Right atrium auricular region (tissue), 2 donors: Measurements from ENCODE around the gene KRT40. TPM values are rescaled to one million over a fixed set of nuclear protein-coding genes. Genes with fewer than 3 reads are reported as not detected.

Experiments used
- DNase-seq: peaks from one replicate; pipeline ENCODE4 v3.0.0-alpha.2; 2019; ENCODE audit warnings: low spot score
- H3K27ac ChIP-seq, 2 donors: fragments of 200-600 bp; sonication (generic); 1 replicate in 1 of 2; 2 replicates in 1 of 2; pipeline ENCODE4 v1.5.1; 2016 to 2019
- H3K27me3 ChIP-seq, 2 donors: fragments of 200-600 bp; sonication (generic); one replicate each; pipeline versions ENCODE4 v1.5.1 to v1.6.0; 2017 to 2019
- H3K36me3 ChIP-seq: fragments of 200-600 bp; sonication (generic); one replicate; pipeline ENCODE4 v1.5.1; 2016
- H3K4me1 ChIP-seq, 2 donors: fragments of 200-600 bp; sonication (generic); one replicate each; pipeline versions ENCODE4 v1.5.1 to v1.6.0; 2017 to 2019
- H3K4me3 ChIP-seq, 2 donors: fragments of 200-600 bp; sonication (generic); 1 replicate in 1 of 2; 2 replicates in 1 of 2; pipeline ENCODE4 v1.5.1; 2017 to 2019; ENCODE audit warnings: mild to moderate bottlenecking in 1 of 2, moderate library complexity in 1 of 2
- H3K9me3 ChIP-seq, 2 donors: fragments of 200-600 bp; sonication (generic); one replicate each; pipeline ENCODE4 v1.5.1; 2019
- CTCF ChIP-seq, 2 donors: fragments of 200-600 bp; sonication (generic); IDR thresholded peaks; one replicate each; pipeline ENCODE4 v1.5.1; 2019; ENCODE audit warnings: antibody characterized with exemption in 2 of 2
- total RNA-seq, 2 donors: library from RNA; depleted of rRNA; stranded (reverse); fragments of >200 nt; gene quantifications; one replicate each; pipeline ENCODE4 v1.1.0, GENCODE V29; 2016

KRT40 gene
- total RNA-seq, 2 donors from 2014 or later = not detected

GRCh38 chr17:40944531-40944930, 39.6 kb downstream of the KRT40 start:
- Histone ChIP-seq H3K27ac (no peak overlapping the region), H3K27me3 (no peaks in the 10 kb centered on the region), H3K9me3 (no peaks in the 10 kb centered on the region), H3K36me3 (no peaks in the 10 kb centered on the region), H3K4me3 (no peak overlapping the region), H3K4me1 (no peaks in the 10 kb centered on the region)
- DNase-seq = no peak
- TF ChIP-seq CTCF (IDR thresholded peaks at IDR 0.05) = no peak

DNA sequence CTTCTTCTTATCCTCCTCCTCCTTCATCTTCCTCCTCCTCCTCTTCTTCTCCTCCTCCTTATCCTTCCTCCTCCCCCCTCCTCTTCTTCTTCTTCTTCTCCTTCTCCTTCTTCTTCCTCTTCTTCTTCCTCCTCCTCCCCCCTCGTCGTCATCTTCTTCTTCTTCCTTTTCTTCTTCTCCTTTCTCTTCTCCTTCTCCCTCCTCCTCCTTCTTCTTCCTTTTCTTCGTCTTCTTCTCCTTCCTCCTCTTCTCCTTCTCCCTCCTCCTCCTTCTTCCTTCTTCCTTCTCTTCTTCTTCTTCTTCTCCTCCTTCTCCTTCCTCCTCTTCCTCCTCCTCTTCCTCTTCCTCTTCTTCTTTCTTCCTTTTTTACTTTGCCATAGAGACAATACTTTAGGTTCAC, 41.6 kb downstream of the KRT40 start:
- no peak for TF ChIP-seq CTCF (IDR thresholded peaks at IDR 0.05)

DNA sequence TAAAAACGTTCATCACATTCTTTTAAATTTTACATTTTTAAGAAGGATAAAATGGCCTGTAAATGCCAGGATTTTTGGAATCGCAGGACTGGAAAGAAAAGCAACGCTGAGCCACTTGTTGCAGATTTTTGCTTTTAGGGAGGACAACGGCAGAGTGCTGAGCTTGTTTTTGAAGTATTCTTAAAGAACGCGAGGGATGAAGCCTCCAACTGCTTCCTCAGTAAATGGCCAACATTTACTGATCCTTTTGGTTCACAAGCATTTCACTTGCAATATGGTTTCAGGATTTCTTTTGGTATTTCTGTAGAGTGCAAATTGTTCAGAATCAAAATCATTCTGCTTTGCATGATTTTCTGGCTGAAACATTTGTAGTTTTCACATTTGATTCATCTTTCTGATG, 43.9 kb downstream of the KRT40 start:
- Histone ChIP-seq H3K4me3 (no peak overlapping the region), H3K27ac (no peak overlapping the region), H3K4me1 (no peaks in the 10 kb centered on the region), H3K9me3 (no peaks in the 10 kb centered on the region), H3K27me3 (no peaks in the 10 kb centered on the region), H3K36me3 (no peaks in the 10 kb centered on the region)
- DNase-seq = no peak
- TF ChIP-seq CTCF (IDR thresholded peaks at IDR 0.05) = no peak

More for the DNA sequence above, 41.6 kb downstream of the KRT40 start:
- no peak overlapping the region for H3K4me3 ChIP-seq
- no peak overlapping the region for H3K27ac ChIP-seq
- H3K36me3 ChIP-seq = no peaks in the 10 kb centered on the region
- no peaks in the 10 kb centered on the region for H3K9me3 ChIP-seq
- H3K4me1 ChIP-seq = no peaks in the 10 kb centered on the region
- no peak for DNase-seq
- no peaks in the 10 kb centered on the region for H3K27me3 ChIP-seq

DNA sequence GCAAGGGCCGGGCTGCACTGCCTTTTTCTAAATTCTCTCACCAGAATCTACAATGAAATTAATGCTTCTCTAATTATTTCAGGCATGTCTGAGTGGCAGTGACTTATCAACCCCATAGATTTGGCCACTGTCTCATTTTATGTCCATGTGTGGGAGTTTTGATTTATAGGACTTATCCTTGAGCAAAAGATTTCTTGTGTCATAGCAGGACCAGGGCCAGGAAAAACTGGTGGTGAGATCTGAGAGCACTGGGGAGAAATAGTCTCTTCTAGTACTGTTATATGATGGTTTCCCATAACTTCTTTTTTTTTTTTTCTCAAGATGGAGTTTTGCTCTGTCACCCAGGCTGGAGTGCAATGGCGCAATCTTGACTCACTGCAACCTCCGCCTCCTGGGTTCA, 45.1 kb downstream of the KRT40 start:
- Histone ChIP-seq H3K27me3 (no peaks in the 10 kb centered on the region), H3K4me3 (no peak overlapping the region), H3K4me1 (no peaks in the 10 kb centered on the region), H3K9me3 (no peaks in the 10 kb centered on the region), H3K36me3 (no peaks in the 10 kb centered on the region), H3K27ac (no peak overlapping the region)
- no peak for DNase-seq
- no peak for TF ChIP-seq CTCF (IDR thresholded peaks at IDR 0.05)

DNA sequence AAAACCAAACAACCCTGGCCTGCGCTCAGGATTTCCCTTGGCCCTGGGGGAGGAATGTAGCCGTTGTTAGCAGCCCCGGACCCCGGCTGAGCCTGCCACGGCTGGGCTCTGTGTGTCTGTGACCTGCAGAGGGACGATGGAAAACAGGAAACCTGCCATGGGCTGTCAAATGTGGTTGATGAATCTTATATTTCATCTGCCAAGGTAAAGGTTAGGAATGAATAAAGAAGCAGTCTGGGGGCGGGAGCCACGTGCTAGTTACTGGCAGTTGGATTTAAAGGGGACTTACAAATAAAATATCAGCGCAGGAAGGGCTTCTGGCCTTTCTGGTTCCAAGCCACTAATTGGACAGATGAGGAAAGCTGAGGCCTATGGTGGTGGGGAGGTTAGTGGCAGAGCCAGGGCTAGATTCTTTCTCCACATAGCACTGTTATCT, 46.7 kb downstream of the KRT40 start, which contains the start of gene KRT23:
TSS of gene KRT23 (minus strand) at position 263 of the 436 bp plus-strand sequence. CDS start 1,043 bp downstream, outside the sequence.
- H3K4me1 ChIP-seq = no peaks in the 10 kb centered on the region
- no peaks in the 10 kb centered on the region for H3K27me3 ChIP-seq
- no peaks in the 10 kb centered on the region for H3K9me3 ChIP-seq
- no peak within 1 kb of the TSS for H3K27ac ChIP-seq
- DNase-seq = no peak
- no peak within 1 kb of the TSS for H3K4me3 ChIP-seq
- TF ChIP-seq CTCF (IDR thresholded peaks at IDR 0.05) = no peak
- no peaks in the 10 kb centered on the region for H3K36me3 ChIP-seq

DNA sequence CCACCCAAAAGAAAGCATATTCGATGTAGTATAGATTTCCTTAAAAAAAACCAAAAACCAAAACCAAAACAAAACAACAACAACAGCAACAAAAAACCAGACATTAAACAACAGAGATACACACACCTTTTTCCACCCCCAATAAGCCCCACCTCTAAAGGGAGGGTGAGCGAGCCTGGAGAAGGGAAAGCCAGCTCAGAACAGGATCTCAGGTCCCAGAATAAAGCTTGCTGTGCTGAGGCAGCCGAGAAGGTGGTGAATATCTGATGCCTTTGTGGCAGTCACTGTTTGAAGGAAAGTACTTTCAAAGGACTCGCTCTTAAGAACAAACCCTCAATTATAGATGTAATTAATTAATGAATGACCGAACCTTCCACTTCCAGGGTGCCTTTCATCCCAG, 47.1 kb downstream of the KRT40 start:
- TF ChIP-seq CTCF (IDR thresholded peaks at IDR 0.05) = no peak
- no peaks in the 10 kb centered on the region for H3K9me3 ChIP-seq
- no peaks in the 10 kb centered on the region for H3K4me1 ChIP-seq
- no peak overlapping the region for H3K27ac ChIP-seq
- no peaks in the 10 kb centered on the region for H3K36me3 ChIP-seq
- no peak overlapping the region for H3K4me3 ChIP-seq
- no peak for DNase-seq
- H3K27me3 ChIP-seq = no peaks in the 10 kb centered on the region
